NOMO-1 treated with dmso at 0.1 percent for 144 hours (cell line): Measurements from ENCODE around the gene GALNT9.
"Not testable (repeated sequence)": the region's sequence is repeated elsewhere in the genome, so short reads cannot be mapped to it uniquely, and the experiment has no call there.

ENCODE experiments used
- DNase-seq: peaks from one replicate; lab custom pipeline; 2025; ENCODE audit not compliant: unreplicated experiment; lab: John Stamatoyannopoulos, UW

GALNT9 gene

GRCh38 chr12:132329036-132329719, at the start of gene GALNT9:
Gene GALNT9 (minus strand): TSS chr12:132329589. CDS start chr12:132329203, 386 bp downstream.
- DNase-seq, result no peak

DNA sequence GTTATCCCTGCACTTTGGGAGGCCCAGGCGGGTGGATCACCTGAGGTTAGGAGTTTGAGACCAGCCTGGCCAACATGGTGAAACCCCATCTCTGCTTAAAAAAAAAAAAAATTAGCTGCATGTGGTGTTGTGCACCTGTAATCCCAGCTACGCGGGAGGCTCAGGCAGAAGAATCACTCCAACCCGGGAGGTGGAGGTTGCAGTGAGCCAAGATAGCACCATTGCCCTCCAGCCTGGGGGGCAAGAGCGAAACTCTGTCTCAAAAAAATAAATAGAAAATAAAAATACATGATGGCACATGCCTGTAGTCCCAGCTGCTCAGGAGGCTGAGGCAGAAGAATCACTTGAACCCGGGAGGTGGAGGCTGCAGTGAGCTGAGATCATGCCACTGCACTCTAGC, 49.7 kb upstream of the GALNT9 start:
- not testable (repeated sequence) for DNase-seq

GRCh38 chr12:132377147-132377546, 47.8 kb upstream of the GALNT9 start:
- DNase-seq, result no peak

- no peak for DNase-seq
Observed at GRCh38 chr12:132376464-132376830, 47.1 kb upstream of the GALNT9 start.

DNA sequence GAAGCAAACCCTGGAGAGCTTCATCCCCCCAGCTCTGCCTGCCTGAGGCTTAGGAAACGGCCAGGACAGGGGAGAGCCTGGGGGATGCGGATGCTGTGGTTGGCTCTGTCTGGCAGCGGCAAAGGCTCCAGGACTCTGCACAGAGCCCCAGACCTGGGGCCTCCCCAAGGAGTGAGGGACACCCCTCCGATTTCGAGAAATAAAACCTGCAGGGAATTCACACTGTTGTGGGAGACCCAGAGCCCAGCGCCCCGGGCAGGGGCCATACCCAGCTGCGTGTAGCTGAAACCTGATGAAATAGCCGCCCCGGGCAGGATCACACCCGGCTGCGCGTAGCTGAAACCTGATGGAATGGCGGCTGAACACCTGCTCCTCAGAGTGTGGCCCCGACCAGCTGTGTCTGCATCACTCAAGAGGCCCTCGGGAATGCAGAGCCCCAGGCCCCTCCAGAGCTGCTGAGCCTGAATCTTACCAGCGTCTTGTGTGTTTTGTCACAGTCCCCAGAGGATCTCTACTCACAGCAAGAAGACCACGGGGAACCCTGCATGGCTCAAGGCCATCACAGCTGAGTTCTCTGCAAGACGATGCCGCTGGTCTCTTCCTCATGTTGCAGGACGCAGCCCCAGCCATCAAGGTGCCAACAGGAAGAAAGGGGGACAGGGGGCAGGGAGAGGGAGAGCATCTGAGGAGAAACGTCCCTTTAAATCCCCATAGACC, 46.5 kb upstream of the GALNT9 start:
- no peak for DNase-seq

DNA sequence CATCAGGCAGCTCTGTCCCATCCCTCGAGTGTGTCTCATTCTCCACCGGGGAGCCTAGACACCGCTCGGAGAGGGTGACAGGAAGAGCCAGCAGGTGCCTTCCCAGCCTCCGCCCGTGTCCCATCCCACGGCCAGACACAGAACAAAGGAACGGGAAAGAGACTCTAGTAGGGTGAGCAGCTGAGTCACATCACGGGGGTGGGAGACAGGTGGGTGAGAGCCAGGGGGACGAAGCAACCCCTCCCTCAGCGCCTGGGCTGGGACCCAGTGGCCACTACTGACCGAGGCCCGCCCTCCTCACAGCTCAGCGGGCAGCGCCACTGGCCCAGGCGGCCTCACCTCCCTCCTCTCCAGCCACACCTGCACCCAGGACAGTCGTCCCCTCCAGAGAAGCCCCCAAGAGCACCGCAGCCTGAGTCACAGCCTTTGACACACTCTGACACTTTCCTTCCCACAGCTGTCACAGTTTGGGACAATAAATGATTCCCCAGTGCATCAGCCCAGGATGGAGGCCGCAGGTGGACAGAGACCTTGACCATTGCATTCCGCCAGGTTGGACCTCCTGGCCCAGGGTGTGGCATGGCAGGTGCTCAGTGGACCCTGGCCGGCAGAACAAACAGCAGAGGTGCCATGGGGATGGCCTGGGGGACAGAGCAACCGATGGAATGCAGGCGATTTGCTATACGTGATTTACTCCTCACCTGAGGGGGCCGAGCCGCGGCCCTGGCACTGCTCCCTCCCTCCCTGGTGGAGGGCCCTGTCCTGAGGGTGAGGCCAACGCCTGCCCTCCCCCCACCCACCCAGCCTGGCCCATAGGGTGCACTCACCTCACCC, 45.4 kb upstream of the GALNT9 start:
- no peak for DNase-seq

- DNase-seq, result no peak
Observed at GRCh38 chr12:132373901-132374611, 44.7 kb upstream of the GALNT9 start.

- no peak for DNase-seq
Observed at GRCh38 chr12:132367852-132368251, 38.5 kb upstream of the GALNT9 start.

DNA sequence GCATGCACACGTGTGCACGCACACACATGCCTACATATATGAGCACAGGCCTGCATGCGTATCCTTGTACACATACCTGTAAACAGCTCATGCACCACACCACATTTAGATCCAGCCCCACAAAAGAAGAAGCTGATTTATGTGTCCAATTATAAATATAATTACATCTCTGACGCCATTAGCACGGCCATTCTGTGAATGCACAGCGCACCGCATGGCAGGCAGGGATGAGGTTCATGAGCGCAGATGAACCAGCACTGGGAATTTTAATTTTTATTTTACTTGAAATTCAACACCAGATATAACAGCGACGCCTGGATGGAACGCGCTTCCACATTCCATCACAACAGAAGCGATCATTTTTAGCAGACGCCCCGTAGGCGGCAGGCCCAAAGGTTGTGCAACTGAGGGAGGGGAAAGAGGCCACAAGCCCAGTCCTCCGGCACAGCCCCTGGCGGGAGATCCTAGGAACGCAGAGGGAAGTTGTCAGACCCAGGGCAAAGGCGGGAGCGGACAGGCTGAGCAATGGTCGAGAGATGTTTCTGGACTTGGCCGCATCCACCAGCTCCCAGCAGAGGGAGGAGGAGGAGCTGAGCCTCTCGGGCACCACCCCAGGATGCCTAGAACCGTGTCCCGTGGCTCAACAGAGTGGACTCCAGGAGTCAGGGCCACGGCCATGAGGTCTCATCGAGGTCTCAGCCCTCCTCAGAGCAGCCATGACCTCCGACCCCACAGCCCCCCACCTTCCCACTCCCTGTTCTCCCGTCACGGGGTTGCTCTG, 37.9 kb upstream of the GALNT9 start:
- no peak for DNase-seq

DNA sequence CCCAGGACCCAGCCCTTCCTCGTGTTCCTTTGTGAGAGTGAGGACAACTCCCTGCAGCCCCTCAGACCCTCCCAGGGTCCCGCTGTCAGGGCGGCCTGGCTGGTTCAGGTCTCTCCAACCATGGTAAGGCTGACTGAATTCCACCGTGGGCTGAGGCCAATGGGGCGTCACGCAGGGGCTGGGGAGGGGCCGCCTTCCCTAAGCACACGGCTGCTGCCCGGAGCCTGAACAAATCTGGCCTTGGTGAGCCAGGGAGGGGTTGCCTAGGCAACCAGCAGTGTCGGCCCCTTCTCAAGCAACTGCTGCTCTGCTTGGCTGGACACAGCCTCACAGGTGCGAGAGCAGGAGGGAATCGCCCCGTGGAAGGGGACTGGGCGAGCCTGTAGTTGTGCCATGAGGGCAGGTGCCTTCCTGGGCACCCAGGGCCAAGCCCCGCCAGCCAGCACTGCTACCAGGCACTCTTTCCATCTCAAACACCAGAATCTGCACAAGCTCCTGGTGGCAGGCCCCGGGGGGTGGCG, 37.0 kb upstream of the GALNT9 start:
- no peak for DNase-seq

- no peak for DNase-seq
Observed at GRCh38 chr12:132365226-132365625, 35.8 kb upstream of the GALNT9 start.

DNA sequence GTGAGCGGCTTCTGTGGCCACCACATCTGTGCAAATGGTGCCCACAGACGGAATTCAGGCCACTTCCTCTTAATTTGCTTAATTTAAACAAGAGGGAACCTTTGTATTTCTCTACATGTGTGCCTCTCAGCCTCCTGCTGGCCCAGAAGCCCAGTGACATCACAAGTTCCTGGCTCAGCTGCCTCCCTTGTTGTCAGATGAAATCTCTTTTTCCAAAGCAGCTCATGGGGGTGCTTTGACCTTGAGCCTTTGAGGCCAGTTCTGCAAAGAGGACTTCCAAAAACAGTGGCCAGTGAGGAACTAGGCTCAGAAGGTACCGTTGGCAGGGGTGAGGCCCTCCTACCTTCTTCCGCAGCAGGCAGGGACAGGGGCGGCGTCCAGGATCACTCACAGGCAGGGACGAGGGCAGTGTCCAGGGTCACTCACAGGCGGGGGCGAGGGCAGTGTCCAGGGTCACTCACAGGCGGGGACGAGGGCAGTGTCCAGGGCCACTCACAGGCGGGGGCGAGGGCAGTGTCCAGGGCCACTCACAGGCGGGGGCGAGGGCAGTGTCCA, 35.0 kb upstream of the GALNT9 start:
- DNase-seq, result no peak

- DNase-seq, result no peak
Observed at GRCh38 chr12:132363661-132364347, 34.4 kb upstream of the GALNT9 start.

- DNase-seq, result no peak
Observed at GRCh38 chr12:132362996-132363660, 33.7 kb upstream of the GALNT9 start.

DNA sequence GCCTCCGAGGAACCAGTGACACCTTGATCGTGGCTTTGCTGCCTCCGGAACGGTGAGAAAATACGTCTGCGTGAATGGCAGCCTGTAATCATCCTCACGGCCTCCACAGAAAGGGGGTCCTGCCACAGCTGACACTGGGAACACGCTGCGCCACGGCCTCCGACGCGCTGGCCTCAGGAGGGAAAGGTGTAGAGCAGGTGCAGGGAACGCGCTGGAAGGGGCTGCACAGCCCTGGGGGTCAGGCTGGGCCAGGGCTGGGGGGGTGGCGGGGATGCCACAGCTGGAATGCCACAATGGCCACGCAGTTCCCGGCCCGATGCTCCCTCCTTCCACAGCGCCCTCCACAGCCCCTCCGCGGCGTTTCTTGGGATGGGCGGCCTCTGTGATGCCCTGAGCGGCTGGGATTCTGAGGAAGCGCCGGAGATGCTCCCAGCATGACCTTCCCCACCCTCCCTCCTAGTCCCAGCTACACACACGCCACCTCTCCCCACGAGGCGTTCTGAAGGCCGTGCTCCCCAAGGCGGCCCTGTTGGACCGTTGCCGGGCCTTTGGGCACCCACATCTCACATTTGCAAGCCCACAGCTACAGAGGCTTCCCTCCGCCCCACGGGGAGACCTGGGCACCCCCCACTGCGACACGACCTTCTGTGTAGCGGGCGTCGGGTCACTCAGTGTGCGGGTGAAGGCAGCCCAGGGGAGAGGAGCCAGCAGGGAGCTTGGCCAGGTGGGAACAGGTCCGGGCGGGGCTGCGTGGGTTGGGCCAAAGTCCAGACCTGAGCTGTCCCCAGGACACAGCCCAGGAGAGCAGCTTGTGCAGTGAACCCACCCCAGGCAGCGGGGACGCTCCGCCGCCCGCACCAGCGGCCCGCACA, 31.8 kb upstream of the GALNT9 start:
- no peak for DNase-seq

DNA sequence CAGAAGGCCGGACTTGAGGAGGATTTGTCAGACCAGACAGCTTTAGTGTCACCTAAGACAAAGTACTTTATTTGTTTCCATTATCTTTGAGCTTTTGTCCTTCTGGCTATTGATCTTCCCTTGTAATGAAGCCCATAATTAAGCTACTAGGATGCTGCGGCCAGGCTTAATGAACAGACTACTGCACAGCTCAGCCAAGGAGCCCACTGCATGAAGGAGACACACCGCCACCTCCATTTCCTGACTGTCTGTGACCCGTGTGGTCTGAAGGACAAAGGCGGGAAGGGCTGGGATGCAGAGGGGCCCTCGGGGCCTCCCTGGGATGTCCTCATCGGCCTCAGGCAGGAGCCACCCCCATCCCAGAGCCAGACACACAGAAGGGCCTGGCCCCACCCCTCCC, 31.0 kb upstream of the GALNT9 start:
- no peak for DNase-seq

DNA sequence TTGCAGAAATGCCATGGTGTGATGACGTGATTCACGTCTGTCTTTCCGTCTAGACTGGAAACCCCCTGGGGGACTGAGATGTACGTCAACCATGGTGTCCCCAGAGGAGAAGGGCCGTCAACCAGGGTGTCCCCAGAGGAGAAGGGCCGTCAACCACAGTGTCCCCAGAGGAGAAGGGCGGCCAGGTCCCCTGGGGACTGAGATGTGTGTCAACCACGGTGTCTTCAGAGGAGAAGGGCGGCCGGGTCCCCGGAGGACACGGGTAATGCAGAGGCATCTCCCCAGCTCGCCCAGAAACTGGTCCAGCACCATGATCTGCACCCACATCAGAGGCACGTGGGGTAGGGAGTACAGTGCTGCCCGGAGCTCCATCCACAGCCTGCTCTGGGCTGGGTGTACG, 30.6 kb upstream of the GALNT9 start:
- DNase-seq, result no peak

GRCh38 chr12:132359551-132359950, 30.2 kb upstream of the GALNT9 start:
- DNase-seq, result no peak
